Measurements from ENCODE around the gene ELL. TPM values are rescaled to one million over a fixed set of nuclear protein-coding genes. Genes with fewer than 3 reads are reported as not detected.

ELL gene
- total and polyA plus RNA-seq, 2 experiments from 2014 or later, result 11.3 to 20.1 TPM

DNA sequence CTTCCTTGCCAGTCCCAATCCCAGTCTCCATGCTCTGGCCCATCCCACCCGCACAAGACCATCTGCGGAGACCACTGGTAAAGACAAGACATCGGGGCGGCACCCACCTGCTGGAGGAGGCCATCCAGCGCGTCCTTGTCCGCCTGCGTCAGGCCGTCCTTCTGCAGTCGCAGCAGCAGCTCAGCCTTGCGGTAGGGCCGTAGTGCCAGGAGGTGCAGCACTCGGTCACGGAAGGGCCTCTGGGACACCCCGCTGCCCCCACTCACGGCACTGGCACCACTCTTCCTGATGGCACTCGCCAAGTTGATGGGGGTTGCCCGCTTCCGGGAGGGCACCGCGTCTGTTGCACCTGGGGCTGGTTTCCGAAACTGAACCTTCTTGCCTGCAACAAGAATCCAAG, 60.4 kb downstream of the ELL start (continued):
- TF ChIP-seq, protein P1, sequence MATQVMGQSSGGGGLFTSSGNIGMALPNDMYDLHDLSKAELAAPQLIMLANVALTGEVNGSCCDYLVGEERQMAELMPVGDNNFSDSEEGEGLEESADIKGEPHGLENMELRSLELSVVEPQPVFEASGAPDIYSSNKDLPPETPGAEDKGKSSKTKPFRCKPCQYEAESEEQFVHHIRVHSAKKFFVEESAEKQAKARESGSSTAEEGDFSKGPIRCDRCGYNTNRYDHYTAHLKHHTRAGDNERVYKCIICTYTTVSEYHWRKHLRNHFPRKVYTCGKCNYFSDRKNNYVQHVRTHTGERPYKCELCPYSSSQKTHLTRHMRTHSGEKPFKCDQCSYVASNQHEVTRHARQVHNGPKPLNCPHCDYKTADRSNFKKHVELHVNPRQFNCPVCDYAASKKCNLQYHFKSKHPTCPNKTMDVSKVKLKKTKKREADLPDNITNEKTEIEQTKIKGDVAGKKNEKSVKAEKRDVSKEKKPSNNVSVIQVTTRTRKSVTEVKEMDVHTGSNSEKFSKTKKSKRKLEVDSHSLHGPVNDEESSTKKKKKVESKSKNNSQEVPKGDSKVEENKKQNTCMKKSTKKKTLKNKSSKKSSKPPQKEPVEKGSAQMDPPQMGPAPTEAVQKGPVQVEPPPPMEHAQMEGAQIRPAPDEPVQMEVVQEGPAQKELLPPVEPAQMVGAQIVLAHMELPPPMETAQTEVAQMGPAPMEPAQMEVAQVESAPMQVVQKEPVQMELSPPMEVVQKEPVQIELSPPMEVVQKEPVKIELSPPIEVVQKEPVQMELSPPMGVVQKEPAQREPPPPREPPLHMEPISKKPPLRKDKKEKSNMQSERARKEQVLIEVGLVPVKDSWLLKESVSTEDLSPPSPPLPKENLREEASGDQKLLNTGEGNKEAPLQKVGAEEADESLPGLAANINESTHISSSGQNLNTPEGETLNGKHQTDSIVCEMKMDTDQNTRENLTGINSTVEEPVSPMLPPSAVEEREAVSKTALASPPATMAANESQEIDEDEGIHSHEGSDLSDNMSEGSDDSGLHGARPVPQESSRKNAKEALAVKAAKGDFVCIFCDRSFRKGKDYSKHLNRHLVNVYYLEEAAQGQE (IDR thresholded peaks at IDR 0.05; ENCODE audit: unreplicated experiment), result no peak
- TF ChIP-seq NANOG (IDR thresholded peaks at IDR 0.05; ENCODE audit: borderline replicate concordance) (no peak), STAT1 (IDR thresholded peaks at IDR 0.05; ENCODE audit: unreplicated experiment) (no peak)

DNA sequence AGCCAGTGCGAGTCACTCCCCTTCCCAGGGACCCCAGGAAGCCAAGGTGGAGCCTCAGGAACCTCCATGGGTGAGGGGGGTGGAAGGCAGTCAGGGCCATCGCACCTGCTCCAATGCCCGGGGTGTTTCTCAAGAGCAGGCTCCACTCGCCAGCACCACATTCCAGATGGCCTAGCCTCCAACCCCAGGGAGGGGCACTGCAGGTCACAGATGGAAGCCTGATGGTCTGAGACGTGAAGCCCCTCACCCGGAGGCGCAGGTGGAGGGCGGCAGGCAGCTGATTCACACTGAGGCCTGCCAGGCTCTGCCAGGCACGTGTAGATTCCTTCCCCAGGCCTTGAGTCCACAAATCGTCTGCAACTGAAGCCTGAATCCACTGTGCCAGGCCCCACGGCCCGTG, 61.0 kb downstream of the ELL start:
- Histone ChIP-seq H3K9me2 (ENCODE audit: insufficient read depth) (no peaks in the 10 kb centered on the region), H3F3A (replicated peaks; ENCODE audit: low read depth) (0 out of 2 replicates have a peak, but pooled peaks cover 3% of the 10 kb centered on the region), H3K27ac (ENCODE audit: low read depth) (no peak overlapping the region), H3K36me3 (ENCODE audit: insufficient read depth) (no peaks in the 10 kb centered on the region), H3K27me3 (ENCODE audit: insufficient read depth) (no peaks in the 10 kb centered on the region), H3K79me2 (replicated peaks; ENCODE audit: insufficient read depth) (no peaks in the 10 kb centered on the region), H3K4me2 (no peak overlapping the region), H3K4me3 (no peak overlapping the region), H3K4me1 (ENCODE audit: insufficient read depth) (no peaks in the 10 kb centered on the region), H2AFZ (no peak overlapping the region), H4K20me1 (replicated peaks; ENCODE audit: insufficient read depth) (0 out of 2 replicates have a peak, but pooled peaks cover 3% of the 10 kb centered on the region)
- DNase-seq (ENCODE audit: low spot score), result no peak
- ATAC-seq, result no peak
- H3K4me3 Mint-ChIP-seq, result no peak overlapping the region
- peaks cover 12% of the 10 kb centered on the region for H3K36me3 Mint-ChIP-seq (ENCODE audit: low read depth)
- H3K4me1 Mint-ChIP-seq, result peaks cover 2% of the 10 kb centered on the region; the same call in 2 of the 3 replicates
- H3K27me3 Mint-ChIP-seq (ENCODE audit: insufficient read depth, low read depth, poor library complexity), result peaks cover 11% of the 10 kb centered on the region
- no peaks in the 10 kb centered on the region; the same call in 2 of the 3 replicates for H3K9me3 Mint-ChIP-seq
- TF ChIP-seq ZNF114 (CRISPR knock-in tag; IDR thresholded peaks at IDR 0.05) (no peak), POLR2AphosphoS5 (IDR thresholded peaks at IDR 0.05; ENCODE audit: low read depth) (no peak), EZH2phosphoT487 (IDR thresholded peaks at IDR 0.05; ENCODE audit: unreplicated experiment) (no peak), NANOG (IDR thresholded peaks at IDR 0.05; ENCODE audit: borderline replicate concordance) (no peak)
- TF ChIP-seq, protein P2, sequence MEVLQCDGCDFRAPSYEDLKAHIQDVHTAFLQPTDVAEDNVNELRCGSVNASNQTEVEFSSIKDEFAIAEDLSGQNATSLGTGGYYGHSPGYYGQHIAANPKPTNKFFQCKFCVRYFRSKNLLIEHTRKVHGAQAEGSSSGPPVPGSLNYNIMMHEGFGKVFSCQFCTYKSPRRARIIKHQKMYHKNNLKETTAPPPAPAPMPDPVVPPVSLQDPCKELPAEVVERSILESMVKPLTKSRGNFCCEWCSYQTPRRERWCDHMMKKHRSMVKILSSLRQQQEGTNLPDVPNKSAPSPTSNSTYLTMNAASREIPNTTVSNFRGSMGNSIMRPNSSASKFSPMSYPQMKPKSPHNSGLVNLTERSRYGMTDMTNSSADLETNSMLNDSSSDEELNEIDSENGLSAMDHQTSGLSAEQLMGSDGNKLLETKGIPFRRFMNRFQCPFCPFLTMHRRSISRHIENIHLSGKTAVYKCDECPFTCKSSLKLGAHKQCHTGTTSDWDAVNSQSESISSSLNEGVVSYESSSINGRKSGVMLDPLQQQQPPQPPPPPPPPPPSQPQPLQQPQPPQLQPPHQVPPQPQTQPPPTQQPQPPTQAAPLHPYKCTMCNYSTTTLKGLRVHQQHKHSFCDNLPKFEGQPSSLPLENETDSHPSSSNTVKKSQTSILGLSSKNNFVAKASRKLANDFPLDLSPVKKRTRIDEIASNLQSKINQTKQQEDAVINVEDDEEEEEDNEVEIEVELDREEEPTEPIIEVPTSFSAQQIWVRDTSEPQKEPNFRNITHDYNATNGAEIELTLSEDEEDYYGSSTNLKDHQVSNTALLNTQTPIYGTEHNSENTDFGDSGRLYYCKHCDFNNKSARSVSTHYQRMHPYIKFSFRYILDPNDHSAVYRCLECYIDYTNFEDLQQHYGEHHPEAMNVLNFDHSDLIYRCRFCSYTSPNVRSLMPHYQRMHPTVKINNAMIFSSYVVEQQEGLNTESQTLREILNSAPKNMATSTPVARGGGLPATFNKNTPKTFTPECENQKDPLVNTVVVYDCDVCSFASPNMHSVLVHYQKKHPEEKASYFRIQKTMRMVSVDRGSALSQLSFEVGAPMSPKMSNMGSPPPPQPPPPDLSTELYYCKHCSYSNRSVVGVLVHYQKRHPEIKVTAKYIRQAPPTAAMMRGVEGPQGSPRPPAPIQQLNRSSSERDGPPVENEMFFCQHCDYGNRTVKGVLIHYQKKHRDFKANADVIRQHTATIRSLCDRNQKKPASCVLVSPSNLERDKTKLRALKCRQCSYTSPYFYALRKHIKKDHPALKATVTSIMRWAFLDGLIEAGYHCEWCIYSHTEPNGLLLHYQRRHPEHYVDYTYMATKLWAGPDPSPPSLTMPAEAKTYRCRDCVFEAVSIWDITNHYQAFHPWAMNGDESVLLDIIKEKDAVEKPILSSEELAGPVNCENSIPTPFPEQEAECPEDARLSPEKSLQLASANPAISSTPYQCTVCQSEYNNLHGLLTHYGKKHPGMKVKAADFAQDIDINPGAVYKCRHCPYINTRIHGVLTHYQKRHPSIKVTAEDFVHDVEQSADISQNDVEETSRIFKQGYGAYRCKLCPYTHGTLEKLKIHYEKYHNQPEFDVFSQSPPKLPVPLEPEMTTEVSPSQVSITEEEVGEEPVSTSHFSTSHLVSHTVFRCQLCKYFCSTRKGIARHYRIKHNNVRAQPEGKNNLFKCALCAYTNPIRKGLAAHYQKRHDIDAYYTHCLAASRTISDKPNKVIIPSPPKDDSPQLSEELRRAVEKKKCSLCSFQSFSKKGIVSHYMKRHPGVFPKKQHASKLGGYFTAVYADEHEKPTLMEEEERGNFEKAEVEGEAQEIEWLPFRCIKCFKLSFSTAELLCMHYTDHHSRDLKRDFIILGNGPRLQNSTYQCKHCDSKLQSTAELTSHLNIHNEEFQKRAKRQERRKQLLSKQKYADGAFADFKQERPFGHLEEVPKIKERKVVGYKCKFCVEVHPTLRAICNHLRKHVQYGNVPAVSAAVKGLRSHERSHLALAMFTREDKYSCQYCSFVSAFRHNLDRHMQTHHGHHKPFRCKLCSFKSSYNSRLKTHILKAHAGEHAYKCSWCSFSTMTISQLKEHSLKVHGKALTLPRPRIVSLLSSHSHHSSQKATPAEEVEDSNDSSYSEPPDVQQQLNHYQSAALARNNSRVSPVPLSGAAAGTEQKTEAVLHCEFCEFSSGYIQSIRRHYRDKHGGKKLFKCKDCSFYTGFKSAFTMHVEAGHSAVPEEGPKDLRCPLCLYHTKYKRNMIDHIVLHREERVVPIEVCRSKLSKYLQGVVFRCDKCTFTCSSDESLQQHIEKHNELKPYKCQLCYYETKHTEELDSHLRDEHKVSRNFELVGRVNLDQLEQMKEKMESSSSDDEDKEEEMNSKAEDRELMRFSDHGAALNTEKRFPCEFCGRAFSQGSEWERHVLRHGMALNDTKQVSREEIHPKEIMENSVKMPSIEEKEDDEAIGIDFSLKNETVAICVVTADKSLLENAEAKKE (CRISPR knock-in tag; IDR thresholded peaks at IDR 0.05), result no peak
- TF ChIP-seq, protein P3, sequence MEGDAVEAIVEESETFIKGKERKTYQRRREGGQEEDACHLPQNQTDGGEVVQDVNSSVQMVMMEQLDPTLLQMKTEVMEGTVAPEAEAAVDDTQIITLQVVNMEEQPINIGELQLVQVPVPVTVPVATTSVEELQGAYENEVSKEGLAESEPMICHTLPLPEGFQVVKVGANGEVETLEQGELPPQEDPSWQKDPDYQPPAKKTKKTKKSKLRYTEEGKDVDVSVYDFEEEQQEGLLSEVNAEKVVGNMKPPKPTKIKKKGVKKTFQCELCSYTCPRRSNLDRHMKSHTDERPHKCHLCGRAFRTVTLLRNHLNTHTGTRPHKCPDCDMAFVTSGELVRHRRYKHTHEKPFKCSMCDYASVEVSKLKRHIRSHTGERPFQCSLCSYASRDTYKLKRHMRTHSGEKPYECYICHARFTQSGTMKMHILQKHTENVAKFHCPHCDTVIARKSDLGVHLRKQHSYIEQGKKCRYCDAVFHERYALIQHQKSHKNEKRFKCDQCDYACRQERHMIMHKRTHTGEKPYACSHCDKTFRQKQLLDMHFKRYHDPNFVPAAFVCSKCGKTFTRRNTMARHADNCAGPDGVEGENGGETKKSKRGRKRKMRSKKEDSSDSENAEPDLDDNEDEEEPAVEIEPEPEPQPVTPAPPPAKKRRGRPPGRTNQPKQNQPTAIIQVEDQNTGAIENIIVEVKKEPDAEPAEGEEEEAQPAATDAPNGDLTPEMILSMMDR (conservative IDR thresholded peaks at IDR 0.05; ENCODE audit: low read depth in 2 of 2), result no peak
- TF ChIP-seq, protein P4, sequence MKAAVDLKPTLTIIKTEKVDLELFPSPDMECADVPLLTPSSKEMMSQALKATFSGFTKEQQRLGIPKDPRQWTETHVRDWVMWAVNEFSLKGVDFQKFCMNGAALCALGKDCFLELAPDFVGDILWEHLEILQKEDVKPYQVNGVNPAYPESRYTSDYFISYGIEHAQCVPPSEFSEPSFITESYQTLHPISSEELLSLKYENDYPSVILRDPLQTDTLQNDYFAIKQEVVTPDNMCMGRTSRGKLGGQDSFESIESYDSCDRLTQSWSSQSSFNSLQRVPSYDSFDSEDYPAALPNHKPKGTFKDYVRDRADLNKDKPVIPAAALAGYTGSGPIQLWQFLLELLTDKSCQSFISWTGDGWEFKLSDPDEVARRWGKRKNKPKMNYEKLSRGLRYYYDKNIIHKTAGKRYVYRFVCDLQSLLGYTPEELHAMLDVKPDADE (IDR thresholded peaks at IDR 0.05), result no peak
- no peak overlapping the region for H3K27ac Mint-ChIP-seq
